HL-60/S4 treated with retinoic acid at 250 ng/mL for 4 days and 3 days (cell line): Measurements from ENCODE around the gene MPZL3.

Source experiments
- in situ Hi-C: fragments of 300-500 bp; cut with MboI; formaldehyde crosslinking; loops from 2 replicates; pipeline ENCODE4 v1.7.0; 2022; ENCODE audit warnings: low sequenced_read_pairs

Gene MPZL3

DNA sequence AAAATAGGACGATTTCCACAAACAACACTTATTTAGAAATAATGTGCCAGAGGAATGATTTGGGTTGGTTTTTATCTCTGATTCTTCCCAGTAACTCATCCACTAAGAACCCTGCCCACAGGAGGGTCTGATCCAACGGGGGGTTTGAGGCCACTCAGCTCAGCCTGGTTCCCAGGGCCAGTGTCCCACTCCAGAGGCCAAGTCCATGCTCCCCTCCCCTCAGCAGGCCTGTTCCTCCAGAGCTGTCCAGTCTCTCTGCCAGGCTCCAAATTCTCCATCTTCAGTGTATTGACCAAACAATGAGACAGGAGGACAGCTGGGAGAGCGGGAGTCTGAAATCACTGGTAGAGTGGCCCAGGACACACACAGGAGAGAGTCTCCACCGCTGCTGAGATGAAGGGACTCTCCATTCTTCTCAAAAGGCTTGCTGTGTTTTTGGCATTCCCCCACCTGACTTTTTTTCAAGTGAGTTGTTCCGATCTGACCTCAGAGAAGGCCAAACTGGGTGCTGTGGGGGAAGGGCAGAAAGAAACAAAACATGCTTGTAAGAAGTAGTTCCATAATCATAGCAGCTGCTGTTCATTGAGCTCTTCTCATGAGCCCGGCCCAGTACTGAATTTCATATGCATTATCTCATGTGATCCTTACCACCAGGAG is 58.1 kb downstream of the MPZL3 start:
- in situ Hi-C loops = loop anchor here (10.0 to 25.0 kb wide), 2 partner anchors 91 to 293 kb away; no protein-coding TSS in a partner anchor

DNA sequence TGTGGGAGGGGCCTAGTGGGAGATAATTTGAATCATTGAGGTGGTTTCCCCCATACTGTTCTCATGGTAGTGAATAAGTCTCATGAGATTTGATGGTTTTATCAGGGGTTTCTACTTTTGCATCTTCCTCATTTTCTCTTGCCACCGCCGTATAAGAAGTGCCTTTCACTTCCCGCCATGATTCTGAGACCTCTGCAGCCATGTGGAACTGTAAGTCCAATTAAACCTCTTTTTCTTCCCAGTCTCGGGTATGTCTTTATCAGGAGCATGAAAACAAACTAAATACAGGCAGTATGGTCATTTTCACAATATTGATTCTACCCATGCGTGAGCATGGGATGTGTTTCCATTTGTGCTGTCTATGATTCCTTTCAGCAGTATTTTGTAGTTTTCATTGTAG is 59.3 kb downstream of the MPZL3 start:
- in situ Hi-C loops = loop anchor here (10.0 to 25.0 kb wide), 2 partner anchors 92 to 294 kb away; no protein-coding TSS in a partner anchor

- in situ Hi-C loops = loop anchor here (10.0 to 25.0 kb wide), 2 partner anchors 94 to 296 kb away; no protein-coding TSS in a partner anchor
Observed at GRCh38 chr11:118190942-118191506, 61.1 kb downstream of the MPZL3 start.

DNA sequence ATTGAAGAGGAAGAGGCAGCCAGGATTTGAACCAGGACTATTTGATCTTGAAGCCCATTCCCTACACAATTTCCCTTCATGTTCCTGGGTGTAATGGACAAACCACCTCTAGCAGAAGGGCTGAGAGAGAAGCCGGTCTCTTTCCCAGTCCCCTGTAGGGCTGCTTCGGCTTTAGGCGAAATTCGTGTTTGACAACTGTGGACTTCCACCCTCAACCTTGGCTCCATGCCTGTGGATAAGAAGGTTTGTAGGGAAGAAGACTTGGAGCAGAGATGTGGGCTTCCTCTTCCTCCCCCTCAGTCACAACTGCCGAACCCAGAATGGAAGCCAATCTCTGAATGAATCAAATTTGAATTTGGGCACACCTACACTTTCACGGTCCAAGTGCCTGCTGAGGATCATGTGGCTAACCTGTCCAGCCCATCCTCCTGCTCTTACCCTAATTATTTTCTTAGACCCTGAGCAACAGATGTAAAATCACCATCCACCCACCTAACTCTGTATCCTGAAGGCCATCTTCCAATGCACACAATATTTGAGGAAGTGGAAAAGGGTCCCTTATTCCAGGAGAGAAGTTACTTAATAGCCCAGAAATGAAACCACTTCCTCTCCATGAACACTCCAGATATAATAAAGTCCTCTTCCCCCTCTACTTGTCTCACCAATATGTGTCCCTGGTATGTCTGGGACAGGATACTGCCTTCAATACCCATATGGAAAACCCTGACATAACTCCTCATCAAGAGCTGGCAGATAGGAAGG is 65.6 kb downstream of the MPZL3 start:
- in situ Hi-C loops = loop anchor here (25.0 kb wide), 1 partner anchor 301 kb away; no protein-coding TSS in a partner anchor

GRCh38 chr11:118184784-118185579 is 67.2 kb downstream of the MPZL3 start:
- in situ Hi-C loops = loop anchor here (25.0 kb wide), 1 partner anchor 302 kb away; no protein-coding TSS in a partner anchor

- in situ Hi-C loops = loop anchor here (25.0 kb wide), 1 partner anchor 304 kb away; no protein-coding TSS in a partner anchor
Observed at GRCh38 chr11:118183691-118184090, 68.5 kb downstream of the MPZL3 start.

GRCh38 chr11:118180300-118180703 is 71.9 kb downstream of the MPZL3 start:
- in situ Hi-C loops = loop anchor here (25.0 kb wide), 1 partner anchor 307 kb away; no protein-coding TSS in a partner anchor

DNA sequence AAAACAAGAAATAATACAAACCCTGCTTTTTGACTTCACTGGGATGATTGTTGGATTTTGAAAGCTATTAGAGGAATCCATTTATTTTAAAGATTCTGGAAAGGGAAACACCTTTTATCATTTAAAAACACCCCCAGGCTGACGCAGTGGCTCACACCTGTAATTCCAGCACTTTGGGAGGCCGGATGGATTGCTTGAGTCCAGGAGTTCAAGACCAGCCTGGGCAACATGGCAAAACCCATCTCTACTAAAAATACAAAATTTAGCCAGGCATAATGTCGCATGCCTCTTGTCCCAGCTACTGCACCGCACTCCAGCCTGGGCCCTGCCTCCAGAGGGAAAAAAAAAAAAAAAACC is 75.4 kb downstream of the MPZL3 start:
- in situ Hi-C loops = loop anchor here (25.0 kb wide), 1 partner anchor 311 kb away; no protein-coding TSS in a partner anchor
